B cell (primary cell): ENCODE results near the gene KIN.

Experiments used
- EZH2 ChIP-seq: IDR thresholded peaks from 2 replicates; pipeline ENCODE4 v1.6.1; 2012; ENCODE audit warnings: borderline replicate concordance, low read depth, mild to moderate bottlenecking, moderate library complexity, low read length; ENCODE audit not compliant: insufficient read depth, poor library complexity, severe bottlenecking
- TF ChIP-seq, protein P1 (sequence below): fragments of 200-600 bp; IDR thresholded peaks from one replicate; pipeline ENCODE4 v1.8.0; 2022; ENCODE audit warnings: antibody characterized with exemption, mild to moderate bottlenecking

DNA sequence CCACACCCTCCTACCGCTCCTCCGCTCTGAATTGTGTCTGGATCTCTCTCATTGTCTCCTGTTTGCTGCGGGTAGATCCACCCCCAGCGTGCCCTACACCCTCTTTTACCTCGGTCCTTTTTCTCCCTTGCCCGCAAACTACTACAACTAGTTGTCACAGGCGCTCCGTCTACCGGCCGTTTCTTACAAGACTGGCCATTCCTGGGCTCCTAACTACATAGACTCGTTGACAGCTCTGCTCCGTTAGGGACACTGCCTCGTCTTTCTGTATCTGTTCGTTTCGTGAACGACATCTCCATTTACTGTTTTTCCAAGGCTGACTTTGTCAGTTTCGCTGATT, 31.3 kb upstream of the KIN start:
- TF ChIP-seq, protein P1, sequence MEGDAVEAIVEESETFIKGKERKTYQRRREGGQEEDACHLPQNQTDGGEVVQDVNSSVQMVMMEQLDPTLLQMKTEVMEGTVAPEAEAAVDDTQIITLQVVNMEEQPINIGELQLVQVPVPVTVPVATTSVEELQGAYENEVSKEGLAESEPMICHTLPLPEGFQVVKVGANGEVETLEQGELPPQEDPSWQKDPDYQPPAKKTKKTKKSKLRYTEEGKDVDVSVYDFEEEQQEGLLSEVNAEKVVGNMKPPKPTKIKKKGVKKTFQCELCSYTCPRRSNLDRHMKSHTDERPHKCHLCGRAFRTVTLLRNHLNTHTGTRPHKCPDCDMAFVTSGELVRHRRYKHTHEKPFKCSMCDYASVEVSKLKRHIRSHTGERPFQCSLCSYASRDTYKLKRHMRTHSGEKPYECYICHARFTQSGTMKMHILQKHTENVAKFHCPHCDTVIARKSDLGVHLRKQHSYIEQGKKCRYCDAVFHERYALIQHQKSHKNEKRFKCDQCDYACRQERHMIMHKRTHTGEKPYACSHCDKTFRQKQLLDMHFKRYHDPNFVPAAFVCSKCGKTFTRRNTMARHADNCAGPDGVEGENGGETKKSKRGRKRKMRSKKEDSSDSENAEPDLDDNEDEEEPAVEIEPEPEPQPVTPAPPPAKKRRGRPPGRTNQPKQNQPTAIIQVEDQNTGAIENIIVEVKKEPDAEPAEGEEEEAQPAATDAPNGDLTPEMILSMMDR, result no peak
- no peak for TF ChIP-seq EZH2
